Activated T-cell treated with anti-CD3 and anti-CD28 coated beads for 1 hour (primary cell): ENCODE results near the gene ZSWIM8.
"Not testable (repeated sequence)": the region's sequence is repeated elsewhere in the genome, so short reads cannot be mapped to it uniquely, and the experiment has no call there.

ENCODE experiments used
- DNase-seq: peaks from one replicate; pipeline ENCODE4 v3.0.0-alpha.2; 2020; ENCODE audit warnings: low read depth

The ZSWIM8 gene

GRCh38 chr10:73774637-73775036 is 10.8 kb upstream of the ZSWIM8 start:
- no peak for DNase-seq

- no peak for DNase-seq
Measured at GRCh38 chr10:73779018-73779417, 6.4 kb upstream of the ZSWIM8 start.

DNA sequence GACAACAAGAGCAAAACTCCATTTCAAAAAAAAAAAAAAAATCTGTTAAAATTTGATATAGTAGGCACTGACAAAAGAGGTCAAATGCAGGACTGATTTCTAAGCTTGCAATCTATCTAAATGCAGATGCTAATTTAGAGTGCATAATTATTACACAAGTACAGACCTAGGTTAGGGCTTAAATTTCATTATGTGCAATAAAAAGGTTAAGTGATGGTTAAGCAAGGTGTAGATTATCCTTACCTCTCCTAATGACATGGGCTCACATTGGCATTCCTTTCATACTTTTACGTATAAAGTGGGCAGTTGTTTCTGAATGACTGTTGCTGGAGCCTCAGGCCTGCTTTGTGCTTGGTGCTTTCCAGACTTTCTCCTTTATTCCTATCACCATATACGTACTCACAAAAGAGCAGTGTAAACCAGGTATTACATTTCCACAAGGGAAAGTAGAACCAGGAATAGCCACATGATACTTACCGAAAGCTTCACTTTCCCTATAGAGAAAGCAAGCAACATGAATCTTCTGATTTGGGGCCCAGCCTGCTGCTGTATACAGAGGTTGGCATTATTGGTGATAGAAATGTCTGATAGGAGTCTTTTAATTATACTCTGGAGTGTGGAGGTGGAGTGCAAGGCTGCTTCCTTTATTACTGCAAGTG is 5.7 kb upstream of the ZSWIM8 start:
- DNase-seq: no peak

GRCh38 chr10:73780301-73780700 is 5.1 kb upstream of the ZSWIM8 start:
- DNase-seq: no peak

DNA sequence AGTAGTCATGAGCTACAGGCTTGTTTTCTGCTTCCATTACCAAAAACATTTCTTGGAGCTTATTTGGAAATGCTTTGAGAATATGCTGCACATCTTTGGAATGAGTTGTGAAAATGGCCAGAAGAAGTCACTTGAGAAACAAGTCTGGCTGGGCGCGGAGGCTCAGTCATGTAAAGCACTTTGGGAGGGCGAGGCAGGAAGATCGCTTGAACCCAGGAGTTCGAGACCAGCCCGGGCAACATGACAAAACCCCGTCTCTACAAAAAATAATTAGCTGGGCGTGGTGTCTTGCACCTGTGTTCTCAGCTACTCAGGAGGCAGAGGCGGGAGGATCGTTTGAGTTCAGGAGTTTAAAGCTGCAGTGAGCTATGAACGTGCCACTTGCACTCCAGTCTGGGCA is 4.4 kb upstream of the ZSWIM8 start:
- no peak for DNase-seq

DNA sequence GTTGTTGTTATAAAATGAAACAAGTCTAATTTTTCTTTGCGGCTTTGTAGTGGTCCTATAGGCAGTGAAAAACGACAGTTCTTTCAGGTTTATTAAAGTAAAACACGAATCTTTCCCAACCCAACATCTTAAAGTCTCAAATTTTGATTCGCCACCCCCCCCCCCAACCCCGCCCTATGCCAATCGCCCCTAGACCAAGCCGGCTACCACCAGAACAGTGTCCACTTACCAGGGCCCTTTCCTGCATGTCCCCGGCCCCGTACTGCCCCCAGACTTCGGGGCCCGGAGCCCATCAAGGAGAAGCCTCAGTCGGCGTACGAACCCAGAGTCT is 3.9 kb upstream of the ZSWIM8 start:
- no peak for DNase-seq

GRCh38 chr10:73781879-73782748 is 3.3 kb upstream of the ZSWIM8 start, which contains the start of gene CHCHD1:
CHCHD1 (plus strand) TSS chr10:73782048; CDS start chr10:73782076, 28 bp downstream.
- DNase-seq: peak; percentile 85

DNA sequence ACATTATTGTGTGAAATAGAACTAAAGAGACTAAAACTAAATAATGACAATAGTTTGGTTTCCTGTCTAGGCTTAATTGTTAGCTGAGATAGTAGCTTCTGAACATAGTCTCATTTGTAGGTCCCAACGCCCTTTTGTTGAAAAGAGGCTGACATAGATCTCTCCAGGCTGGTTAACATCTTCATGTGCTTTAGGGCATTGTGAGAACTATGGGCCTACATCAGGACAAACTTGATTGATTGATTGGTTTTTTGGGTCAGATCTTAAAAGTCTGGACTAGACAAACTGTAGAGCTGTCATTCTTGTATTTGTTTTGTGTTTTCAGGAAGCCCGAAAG is 2.7 kb upstream of the ZSWIM8 start:
- no peak for DNase-seq

DNA sequence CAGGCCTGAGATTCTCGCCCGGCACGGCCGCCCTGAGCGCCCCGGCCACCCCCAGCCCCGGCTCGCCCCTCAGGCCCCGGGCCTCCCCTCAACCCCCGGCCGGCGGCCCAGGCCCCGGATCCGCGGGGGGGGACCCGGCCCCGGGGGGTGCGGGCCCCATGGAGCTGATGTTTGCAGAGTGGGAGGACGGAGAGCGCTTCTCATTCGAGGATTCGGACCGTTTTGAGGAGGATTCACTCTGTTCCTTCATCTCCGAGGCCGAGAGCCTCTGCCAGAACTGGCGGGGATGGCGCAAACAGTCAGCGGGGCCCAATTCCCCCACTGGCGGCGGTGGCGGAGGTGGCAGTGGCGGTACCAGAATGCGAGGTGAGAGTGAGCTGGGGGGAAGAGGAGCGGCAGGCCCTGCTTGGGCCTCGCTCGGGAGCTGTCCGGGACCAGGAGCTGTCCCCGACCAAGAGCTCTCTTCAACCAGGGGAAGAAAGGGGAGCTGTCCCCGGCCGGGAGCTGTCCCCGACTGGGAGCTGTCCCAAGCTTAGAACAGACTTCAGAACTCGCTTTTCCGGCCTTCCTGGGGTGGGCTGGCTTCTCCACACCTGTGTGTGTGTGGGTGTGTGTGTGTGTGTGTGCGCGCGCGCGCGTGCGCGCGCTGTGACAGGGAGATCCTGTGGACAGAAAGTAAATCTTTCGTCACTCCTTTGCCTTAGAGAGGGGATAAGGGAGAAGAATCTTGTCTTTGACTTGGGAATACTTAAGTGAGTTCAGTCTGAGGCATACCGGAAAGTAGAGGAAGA is 510 bp downstream of the ZSWIM8 start:
- peak; percentile 33 for DNase-seq

- no peak for DNase-seq
Measured at GRCh38 chr10:73786512-73786885, 1.1 kb downstream of the ZSWIM8 start.

GRCh38 chr10:73787031-73787800 is 1.8 kb downstream of the ZSWIM8 start:
- not testable (repeated sequence) for DNase-seq

DNA sequence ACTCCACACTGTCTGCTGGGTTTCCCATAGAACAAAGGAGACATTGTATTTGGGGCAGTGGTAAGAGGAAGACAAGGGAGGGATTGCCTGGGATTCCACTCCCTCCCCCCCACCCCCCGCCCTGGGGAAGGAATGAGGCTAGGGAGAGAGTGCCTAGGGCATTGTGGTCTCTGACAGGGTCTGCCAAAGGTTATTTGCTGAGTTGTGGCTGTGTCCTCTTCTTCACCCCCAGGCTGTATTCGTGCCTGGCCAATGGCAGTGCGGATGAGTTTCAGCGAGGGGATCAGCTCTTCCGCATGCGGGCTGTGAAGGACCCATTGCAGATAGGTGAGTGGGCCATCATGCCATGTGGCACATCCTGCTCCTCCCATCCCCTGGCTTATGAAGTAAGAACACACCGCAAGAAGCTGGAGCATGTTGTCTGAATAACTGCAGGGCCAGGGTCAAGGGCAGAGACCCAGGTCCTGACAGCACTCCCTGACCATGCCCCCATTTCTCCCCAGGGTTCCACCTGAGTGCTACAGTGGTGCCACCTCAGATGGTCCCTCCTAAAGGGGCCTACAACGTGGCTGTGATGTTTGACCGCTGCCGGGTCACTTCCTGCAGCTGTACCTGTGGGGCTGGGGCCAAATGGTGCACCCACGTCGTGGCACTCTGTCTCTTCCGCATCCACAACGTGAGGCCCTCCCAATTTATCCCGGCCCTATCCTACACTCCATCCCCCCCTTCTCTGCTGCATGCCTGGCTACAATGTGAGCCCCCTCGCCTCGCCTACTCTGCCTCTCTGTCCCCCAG is 3.7 kb downstream of the ZSWIM8 start:
- DNase-seq: no peak

GRCh38 chr10:73789659-73790055 is 4.3 kb downstream of the ZSWIM8 start:
- no peak for DNase-seq

GRCh38 chr10:73790886-73791625 is 5.7 kb downstream of the ZSWIM8 start:
- no peak for DNase-seq

GRCh38 chr10:73791871-73792400 is 6.5 kb downstream of the ZSWIM8 start:
- DNase-seq: no peak

- no peak for DNase-seq
Measured at GRCh38 chr10:73793456-73793855, 8.1 kb downstream of the ZSWIM8 start.

DNA sequence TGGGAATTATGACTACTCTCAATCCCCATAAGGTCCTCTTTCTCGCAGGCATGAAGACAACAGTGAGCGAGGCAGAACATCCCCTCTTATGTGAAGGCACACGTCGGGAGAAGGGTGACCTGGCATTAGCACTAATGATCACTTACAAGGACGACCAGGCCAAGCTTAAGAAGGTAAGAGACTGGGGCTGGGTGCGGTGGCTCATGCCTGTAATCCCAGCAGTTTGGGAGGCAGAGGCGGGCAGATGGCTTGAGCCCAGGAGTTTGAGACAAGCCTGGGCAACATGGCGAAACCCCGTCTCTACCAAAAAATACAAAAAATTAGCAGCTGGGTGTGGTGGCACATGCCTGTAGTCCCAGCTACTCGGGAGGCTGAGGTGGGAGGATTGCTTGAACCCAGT is 10.1 kb downstream of the ZSWIM8 start:
- DNase-seq: not testable (repeated sequence)

GRCh38 chr10:73796035-73796434 is 10.6 kb downstream of the ZSWIM8 start:
- DNase-seq: not testable (repeated sequence)

GRCh38 chr10:73796766-73797165 is 11.4 kb downstream of the ZSWIM8 start:
- no peak for DNase-seq

DNA sequence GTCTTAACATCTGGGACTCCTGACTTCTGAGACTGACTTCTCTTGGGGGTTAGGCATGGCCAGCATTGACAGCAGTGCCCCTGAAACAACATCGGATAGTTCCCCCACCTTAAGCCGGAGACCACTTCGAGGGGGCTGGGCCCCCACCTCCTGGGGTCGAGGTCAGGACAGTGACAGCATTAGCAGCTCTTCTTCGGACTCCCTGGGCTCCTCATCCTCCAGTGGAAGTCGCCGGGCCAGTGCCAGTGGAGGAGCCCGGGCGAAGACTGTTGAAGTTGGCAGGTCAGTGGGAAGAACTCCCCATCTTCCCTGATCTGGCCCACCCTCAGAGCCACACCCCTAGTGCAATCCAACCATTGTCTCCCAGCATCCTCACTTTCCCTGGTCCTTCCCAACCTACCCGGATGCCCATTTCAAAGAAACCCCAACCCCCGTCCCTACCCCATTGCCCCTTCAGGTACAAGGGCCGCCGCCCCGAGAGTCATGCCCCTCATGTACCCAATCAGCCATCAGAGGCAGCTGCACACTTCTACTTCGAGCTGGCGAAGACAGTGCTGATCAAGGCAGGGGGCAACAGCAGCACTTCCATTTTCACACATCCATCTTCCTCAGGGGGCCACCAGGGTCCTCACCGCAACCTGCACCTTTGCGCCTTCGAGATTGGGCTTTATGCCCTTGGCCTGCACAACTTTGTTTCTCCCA is 12.1 kb downstream of the ZSWIM8 start:
- DNase-seq: no peak
